GM15510 (cell line): Measurements from ENCODE around the gene LIME1.

Source experiments
- POLR2A ChIP-seq: IDR thresholded peaks from 3 replicates; pipeline ENCODE4 v1.6.1; 2011; ENCODE audit warnings: borderline replicate concordance; ENCODE audit not compliant: insufficient read length; ENCODE audit errors: extremely low read depth

LIME1 gene

GRCh38 chr20:63702751-63703470 lies 33.6 kb upstream of the LIME1 start:
- no peak for TF ChIP-seq POLR2A

- TF ChIP-seq POLR2A: no peak
Observed at GRCh38 chr20:63703471-63703975, 32.9 kb upstream of the LIME1 start.

GRCh38 chr20:63703976-63704748 lies 32.3 kb upstream of the LIME1 start:
- TF ChIP-seq POLR2A: no peak

- no peak for TF ChIP-seq POLR2A
Observed at GRCh38 chr20:63704749-63705117, 31.7 kb upstream of the LIME1 start.

GRCh38 chr20:63705232-63706026 lies 31.0 kb upstream of the LIME1 start:
- no peak for TF ChIP-seq POLR2A

GRCh38 chr20:63706027-63706695 lies 30.3 kb upstream of the LIME1 start:
- no peak for TF ChIP-seq POLR2A

- TF ChIP-seq POLR2A: no peak
Observed at GRCh38 chr20:63706852-63707557, 29.5 kb upstream of the LIME1 start.

GRCh38 chr20:63707558-63708300 lies 28.7 kb upstream of the LIME1 start, which contains the start of the genes ARFRP1 and ZGPAT:
ARFRP1 (minus strand) TSS chr20:63707976; CDS start chr20:63707091, 885 bp downstream.
ZGPAT (plus strand) TSS chr20:63708039; CDS start chr20:63708581, 542 bp downstream.
- peak; percentile 74 for TF ChIP-seq POLR2A

GRCh38 chr20:63708301-63709148 lies 27.9 kb upstream of the LIME1 start:
- TF ChIP-seq POLR2A: no peak

- no peak for TF ChIP-seq POLR2A
Observed at GRCh38 chr20:63709149-63709527, 27.3 kb upstream of the LIME1 start.

- TF ChIP-seq POLR2A: no peak
Observed at GRCh38 chr20:63711085-63711645, 25.3 kb upstream of the LIME1 start.

- no peak for TF ChIP-seq POLR2A
Observed at GRCh38 chr20:63712191-63712590, 24.3 kb upstream of the LIME1 start.
